HEK293 (cell line): ENCODE measurements around the gene SEC63.

Source experiments
- CTCF ChIA-PET: fragments of 350-600 bp; formaldehyde crosslinking; extraction: SDS; loops from one replicate; lab custom pipeline; 2021; ENCODE audit warnings: antibody characterized with exemption; lab: Yijun Ruan, JAX
- POLR2A ChIA-PET: fragments of 300-600 bp; formaldehyde crosslinking; extraction: SDS; loops from one replicate; lab custom pipeline; 2020; ENCODE audit warnings: antibody characterized with exemption, inconsistent platforms; lab: Yijun Ruan, JAX
- H3K27ac ChIP-seq: fragments of 200-500 bp; sonication (Bioruptor generic); 2 replicates; pipeline ENCODE4 v1.5.1; 2014; ENCODE audit warnings: low read depth, low read length, control low read depth, inconsistent platforms; ENCODE audit errors: extremely low read depth
- H3K36me3 ChIP-seq, 2 experiments: fragments of 200-500 bp in 1 of 2; sonication (Bioruptor generic) in 1 of 2; 1 replicate in 1 of 2; 2 replicates in 1 of 2; pipeline ENCODE4 v1.5.1; 2014 to 2017; ENCODE audit warnings: inconsistent platforms in 2 of 2, low read length in 2 of 2; ENCODE audit not compliant: control insufficient read depth in 2 of 2, insufficient read depth in 1 of 2
- H3K4me1 ChIP-seq: fragments of 200-500 bp; sonication (Bioruptor generic); 2 replicates; pipeline ENCODE4 v1.5.1; 2014; ENCODE audit warnings: mild to moderate bottlenecking, low read length, inconsistent platforms; ENCODE audit not compliant: control insufficient read depth, insufficient read depth
- H3K4me3 ChIP-seq: 2 replicates; pipeline ENCODE4 v1.5.1; 2011; ENCODE audit warnings: low read depth, mild to moderate bottlenecking, control low read depth, low read length, moderate library complexity
- H3K9me3 ChIP-seq: fragments of 200-500 bp; sonication (Bioruptor generic); 2 replicates; pipeline ENCODE4 v1.5.1; 2014; ENCODE audit warnings: low read depth, low read length, inconsistent platforms; ENCODE audit not compliant: control insufficient read depth, insufficient read depth
- AEBP2 ChIP-seq: fragments of 450-650 bp; formaldehyde crosslinking; IDR thresholded peaks from 2 replicates; pipeline ENCODE4 v1.5.1; 2016; ENCODE audit warnings: missing biosample characterization, missing genetic modification characterization, borderline replicate concordance
- BCL11B ChIP-seq: fragments of 450-650 bp; formaldehyde crosslinking; IDR thresholded peaks from 2 replicates; pipeline ENCODE4 v1.5.1; 2016; ENCODE audit warnings: low read depth, missing biosample characterization, missing genetic modification characterization
- HOXD13 ChIP-seq: sonication (generic); formaldehyde crosslinking; IDR thresholded peaks from 2 replicates; pipeline ENCODE4 v1.8.0; 2022; ENCODE audit warnings: missing genetic modification reagents, borderline replicate concordance
- KLF1 ChIP-seq: fragments of 450-650 bp; formaldehyde crosslinking; IDR thresholded peaks from 2 replicates; pipeline ENCODE4 v1.5.1; 2016; ENCODE audit warnings: missing biosample characterization, missing genetic modification characterization
- KLF16 ChIP-seq: fragments of 450-650 bp; formaldehyde crosslinking; IDR thresholded peaks from 2 replicates; pipeline ENCODE4 v1.5.1; 2017; ENCODE audit warnings: missing biosample characterization, missing genetic modification characterization
- SP7 ChIP-seq: fragments of 450-650 bp; formaldehyde crosslinking; IDR thresholded peaks from 2 replicates; pipeline ENCODE4 v1.5.1; 2016; ENCODE audit warnings: missing biosample characterization, missing genetic modification characterization
- TRIM28 ChIP-seq: IDR thresholded peaks from 2 replicates; pipeline ENCODE4 v1.6.1; 2011; ENCODE audit warnings: low read length, control low read depth, borderline replicate concordance
- ZNF19 ChIP-seq: fragments of 450-650 bp; formaldehyde crosslinking; IDR thresholded peaks from 2 replicates; pipeline ENCODE4; 2016; ENCODE audit warnings: missing biosample characterization, missing genetic modification characterization, low read depth
- ZNF335 ChIP-seq: fragments of 450-650 bp; formaldehyde crosslinking; conservative IDR thresholded peaks from 2 replicates; pipeline ENCODE4 v1.5.1; 2016; ENCODE audit warnings: missing biosample characterization, missing genetic modification characterization
- ZNF518A ChIP-seq: fragments of 450-650 bp; formaldehyde crosslinking; conservative IDR thresholded peaks from 2 replicates; pipeline ENCODE4 v1.5.1; 2016; ENCODE audit warnings: low read depth, missing biosample characterization, missing genetic modification characterization
- ZNF555 ChIP-seq: fragments of 450-650 bp; formaldehyde crosslinking; conservative IDR thresholded peaks from 2 replicates; pipeline ENCODE4 v1.5.1; 2017; ENCODE audit warnings: missing biosample characterization, mild to moderate bottlenecking, missing genetic modification characterization, inconsistent platforms
- ZNF610 ChIP-seq: fragments of 450-650 bp; formaldehyde crosslinking; IDR thresholded peaks from 2 replicates; pipeline ENCODE4 v1.5.1; 2016; ENCODE audit warnings: missing biosample characterization, missing genetic modification characterization, borderline replicate concordance
- ZNF629 ChIP-seq: fragments of 450-650 bp; formaldehyde crosslinking; IDR thresholded peaks from 2 replicates; pipeline ENCODE4 v1.5.1; 2017; ENCODE audit warnings: missing biosample characterization, missing genetic modification characterization
- ZNF677 ChIP-seq: fragments of 450-650 bp; IDR thresholded peaks from 2 replicates; pipeline ENCODE4 v1.5.0; 2018; ENCODE audit warnings: missing biosample characterization, mild to moderate bottlenecking, missing genetic modification characterization, moderate library complexity
- TF ChIP-seq, protein P1 (sequence below): fragments of 450-650 bp; formaldehyde crosslinking; IDR thresholded peaks from 2 replicates; pipeline ENCODE4 v1.5.1; 2016; ENCODE audit warnings: missing biosample characterization, missing genetic modification characterization
- TF ChIP-seq, protein P2 (sequence below): fragments of 450-650 bp; formaldehyde crosslinking; IDR thresholded peaks from 2 replicates; pipeline ENCODE4 v1.5.1; 2016; ENCODE audit warnings: missing biosample characterization, missing genetic modification characterization

The SEC63 gene

GRCh38 chr6:107819964-107820337 is 138.1 kb downstream of the SEC63 start (continued):
- TF ChIP-seq ZNF335 (peak; percentile 35; the same call in 1 of the 2 replicates), HOXD13 (CRISPR knock-in tag) (no peak), KLF1 (tag by site-specific recombination) (peak; percentile 53), ZNF677 (peak; percentile 81)

- H3K9me3 ChIP-seq, result no peaks in the 10 kb centered on the region
- no peaks in the 10 kb centered on the region for H3K36me3 ChIP-seq
- TF ChIP-seq ZNF19 (tag by site-specific recombination) (no peak), BCL11B (tag by site-specific recombination) (no peak)
- TF ChIP-seq, protein P1, sequence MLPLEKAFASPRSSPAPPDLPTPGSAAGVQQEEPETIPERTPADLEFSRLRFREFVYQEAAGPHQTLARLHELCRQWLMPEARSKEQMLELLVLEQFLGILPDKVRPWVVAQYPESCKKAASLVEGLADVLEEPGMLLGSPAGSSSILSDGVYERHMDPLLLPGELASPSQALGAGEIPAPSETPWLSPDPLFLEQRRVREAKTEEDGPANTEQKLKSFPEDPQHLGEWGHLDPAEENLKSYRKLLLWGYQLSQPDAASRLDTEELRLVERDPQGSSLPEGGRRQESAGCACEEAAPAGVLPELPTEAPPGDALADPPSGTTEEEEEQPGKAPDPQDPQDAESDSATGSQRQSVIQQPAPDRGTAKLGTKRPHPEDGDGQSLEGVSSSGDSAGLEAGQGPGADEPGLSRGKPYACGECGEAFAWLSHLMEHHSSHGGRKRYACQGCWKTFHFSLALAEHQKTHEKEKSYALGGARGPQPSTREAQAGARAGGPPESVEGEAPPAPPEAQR (tag by site-specific recombination), result no peak
- TF ChIP-seq, all 188 proteins: peak for 0
- Histone ChIP-seq H3K4me3 (no peak overlapping the region), H3K27ac (no peak overlapping the region), H3K4me1 (peaks cover 11% of the 10 kb centered on the region)
- CTCF ChIA-PET, result interaction anchor here (0.7 to 5.1 kb wide), 6 partner anchors 17 to 503 kb away, joined by 3 to 31 read pairs (median 6); no protein-coding TSS in a partner anchor
- POLR2A ChIA-PET, result no interaction called here
Measured at GRCh38 chr6:107819217-107819616, 138.8 kb downstream of the SEC63 start.

GRCh38 chr6:107818272-107818671 is 139.7 kb downstream of the SEC63 start:
- H3K9me3 ChIP-seq, result no peaks in the 10 kb centered on the region
- TF ChIP-seq, protein P2, sequence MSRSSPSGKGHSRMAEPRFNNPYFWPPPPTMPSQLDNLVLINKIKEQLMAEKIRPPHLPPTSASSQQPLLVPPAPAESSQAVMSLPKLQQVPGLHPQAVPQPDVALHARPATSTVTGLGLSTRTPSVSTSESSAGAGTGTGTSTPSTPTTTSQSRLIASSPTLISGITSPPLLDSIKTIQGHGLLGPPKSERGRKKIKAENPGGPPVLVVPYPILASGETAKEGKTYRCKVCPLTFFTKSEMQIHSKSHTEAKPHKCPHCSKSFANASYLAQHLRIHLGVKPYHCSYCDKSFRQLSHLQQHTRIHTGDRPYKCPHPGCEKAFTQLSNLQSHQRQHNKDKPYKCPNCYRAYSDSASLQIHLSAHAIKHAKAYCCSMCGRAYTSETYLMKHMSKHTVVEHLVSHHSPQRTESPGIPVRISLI (tag by site-specific recombination), result no peak
- TF ChIP-seq AEBP2 (tag by site-specific recombination) (no peak), KLF16 (tag by site-specific recombination) (no peak), TRIM28 (no peak), ZNF555 (tag by site-specific recombination) (no peak), ZNF610 (tag by site-specific recombination) (no peak), ZNF629 (tag by site-specific recombination) (no peak), ZNF518A (tag by site-specific recombination) (no peak), SP7 (tag by site-specific recombination) (no peak)
- H3K4me3 ChIP-seq, result no peak overlapping the region
- no peaks in the 10 kb centered on the region for H3K36me3 ChIP-seq
- H3K4me1 ChIP-seq, result peaks cover 11% of the 10 kb centered on the region
- POLR2A ChIA-PET, result no interaction called here
- no peak overlapping the region for H3K27ac ChIP-seq
- CTCF ChIA-PET, result interaction anchor here (0.7 to 2.0 kb wide), 5 partner anchors 28 to 502 kb away, joined by 3 to 11 read pairs (median 5); no protein-coding TSS in a partner anchor
